HUES6 (cell line): ENCODE measurements around the gene TMEM266.

Source experiments
- H3K27ac ChIP-seq: 2 replicates; pipeline ENCODE4 v1.7.0; 2013; ENCODE audit warnings: low read depth, mild to moderate bottlenecking, low read length, inconsistent platforms
- H3K27me3 ChIP-seq: 2 replicates; pipeline ENCODE4 v1.6.1; 2013; ENCODE audit warnings: low read length; ENCODE audit not compliant: control insufficient read depth, insufficient read depth
- H3K36me3 ChIP-seq: 2 replicates; pipeline ENCODE4 v1.6.1; 2013; ENCODE audit warnings: low read length; ENCODE audit not compliant: control insufficient read depth, insufficient read depth
- H3K4me1 ChIP-seq: 2 replicates; pipeline ENCODE4 v1.6.1; 2013; ENCODE audit warnings: low read length; ENCODE audit not compliant: control insufficient read depth, insufficient read depth
- H3K4me3 ChIP-seq: 2 replicates; pipeline ENCODE4 v1.5.1; 2013; ENCODE audit warnings: low read depth, low read length
- H3K9ac ChIP-seq: one replicate; pipeline ENCODE4 v1.6.1; 2013; ENCODE audit warnings: mild to moderate bottlenecking, low read length
- H3K9me3 ChIP-seq: 2 replicates; pipeline ENCODE4 v1.6.1; 2013; ENCODE audit warnings: low read depth, low read length; ENCODE audit not compliant: control insufficient read depth, insufficient read depth

TMEM266 gene

GRCh38 chr15:76185716-76186115 lies 125.9 kb downstream of the TMEM266 start:
- no peaks in the 10 kb centered on the region for H3K36me3 ChIP-seq
- no peak overlapping the region for H3K27ac ChIP-seq
- peaks cover 22% of the 10 kb centered on the region for H3K27me3 ChIP-seq
- H3K4me1 ChIP-seq = peaks cover 9% of the 10 kb centered on the region
- no peak overlapping the region for H3K4me3 ChIP-seq
- H3K9me3 ChIP-seq = no peaks in the 10 kb centered on the region
- H3K9ac ChIP-seq = no peak overlapping the region

GRCh38 chr15:76187163-76187562 lies 127.4 kb downstream of the TMEM266 start:
- H3K27ac ChIP-seq = no peak overlapping the region

GRCh38 chr15:76189106-76189505 lies 129.3 kb downstream of the TMEM266 start:
- Histone ChIP-seq H3K27ac (no peak overlapping the region), H3K9me3 (no peaks in the 10 kb centered on the region), H3K4me3 (no peak overlapping the region), H3K36me3 (no peaks in the 10 kb centered on the region), H3K4me1 (peaks cover 10% of the 10 kb centered on the region), H3K9ac (no peak overlapping the region), H3K27me3 (peaks cover 22% of the 10 kb centered on the region)

More at GRCh38 chr15:76187163-76187562, 127.4 kb downstream of the TMEM266 start:
- no peak overlapping the region for H3K4me3 ChIP-seq
- no peak overlapping the region for H3K9ac ChIP-seq
- no peaks in the 10 kb centered on the region for H3K36me3 ChIP-seq
- H3K4me1 ChIP-seq = peaks cover 9% of the 10 kb centered on the region
- H3K9me3 ChIP-seq = no peaks in the 10 kb centered on the region
- peaks cover 22% of the 10 kb centered on the region for H3K27me3 ChIP-seq

- Histone ChIP-seq H3K27me3 (peaks cover 22% of the 10 kb centered on the region), H3K36me3 (no peaks in the 10 kb centered on the region), H3K4me1 (peaks cover 15% of the 10 kb centered on the region), H3K27ac (no peak overlapping the region), H3K4me3 (no peak overlapping the region), H3K9me3 (no peaks in the 10 kb centered on the region), H3K9ac (no peak overlapping the region)
Observed at GRCh38 chr15:76190070-76190564, 130.3 kb downstream of the TMEM266 start.

- H3K9me3 ChIP-seq = no peaks in the 10 kb centered on the region
- H3K4me3 ChIP-seq = no peak overlapping the region
- H3K9ac ChIP-seq = no peak overlapping the region
- no peak overlapping the region for H3K27ac ChIP-seq
- peaks cover 22% of the 10 kb centered on the region for H3K27me3 ChIP-seq
- peaks cover 17% of the 10 kb centered on the region for H3K4me1 ChIP-seq
- H3K36me3 ChIP-seq = no peaks in the 10 kb centered on the region
Observed at GRCh38 chr15:76190751-76191538, 131.2 kb downstream of the TMEM266 start.

- Histone ChIP-seq H3K4me3 (no peak overlapping the region), H3K4me1 (peaks cover 24% of the 10 kb centered on the region), H3K27ac (no peak overlapping the region), H3K9ac (no peak overlapping the region), H3K36me3 (no peaks in the 10 kb centered on the region), H3K27me3 (peaks cover 22% of the 10 kb centered on the region), H3K9me3 (no peaks in the 10 kb centered on the region)
Observed at GRCh38 chr15:76191539-76192244, 131.9 kb downstream of the TMEM266 start.

GRCh38 chr15:76192715-76193114 lies 132.9 kb downstream of the TMEM266 start:
- Histone ChIP-seq H3K27me3 (peaks cover 22% of the 10 kb centered on the region), H3K4me1 (peaks cover 29% of the 10 kb centered on the region), H3K27ac (no peak overlapping the region), H3K9ac (no peak overlapping the region), H3K4me3 (no peak overlapping the region), H3K9me3 (no peaks in the 10 kb centered on the region), H3K36me3 (no peaks in the 10 kb centered on the region)

GRCh38 chr15:76193934-76194333 lies 134.1 kb downstream of the TMEM266 start:
- Histone ChIP-seq H3K9ac (no peak overlapping the region), H3K27me3 (peaks cover 18% of the 10 kb centered on the region), H3K9me3 (no peaks in the 10 kb centered on the region), H3K4me3 (no peak overlapping the region), H3K36me3 (no peaks in the 10 kb centered on the region), H3K4me1 (peaks cover 29% of the 10 kb centered on the region), H3K27ac (no peak overlapping the region)

- H3K9me3 ChIP-seq = no peaks in the 10 kb centered on the region
- no peak overlapping the region for H3K4me3 ChIP-seq
- H3K36me3 ChIP-seq = no peaks in the 10 kb centered on the region
- H3K27ac ChIP-seq = no peak overlapping the region
- H3K4me1 ChIP-seq = peaks cover 33% of the 10 kb centered on the region
- H3K27me3 ChIP-seq = peaks cover under 1% of the 10 kb centered on the region; the same call in 1 of the 2 replicates
- H3K9ac ChIP-seq = no peak overlapping the region
Observed at GRCh38 chr15:76195506-76196268, 135.9 kb downstream of the TMEM266 start.

- H3K36me3 ChIP-seq = no peaks in the 10 kb centered on the region
- peaks cover 37% of the 10 kb centered on the region for H3K4me1 ChIP-seq
- H3K27me3 ChIP-seq = no peaks in the 10 kb centered on the region
- H3K9me3 ChIP-seq = no peaks in the 10 kb centered on the region
- no peak overlapping the region for H3K4me3 ChIP-seq
- H3K27ac ChIP-seq = no peak overlapping the region
- H3K9ac ChIP-seq = no peak overlapping the region
Observed at GRCh38 chr15:76196269-76197231, 136.8 kb downstream of the TMEM266 start.
